ENCODE measurements around the gene CYP24A1.

Gene CYP24A1

GRCh38 chr20:54163402-54163801 lies 10.4 kb downstream of the CYP24A1 start:
- H3K4me1 ChIP-seq (ENCODE audit: insufficient read depth, low read length, severe bottlenecking): no peaks in the 10 kb centered on the region
- no peak for TF ChIP-seq EZH2 (IDR thresholded peaks at IDR 0.05; ENCODE audit: borderline replicate concordance, low read length)
- TF ChIP-seq CTCF (IDR thresholded peaks at IDR 0.05; ENCODE audit: low read length): no peak
- no peak overlapping the region for H3K4me3 ChIP-seq (ENCODE audit: low read depth, low read length, poor library complexity, severe bottlenecking)
- H3K36me3 ChIP-seq (ENCODE audit: insufficient read depth, low read length): no peaks in the 10 kb centered on the region
- H3K9me2 ChIP-seq (ENCODE audit: low read depth, low read length): no peaks in the 10 kb centered on the region
- no peak overlapping the region for H3K27ac ChIP-seq (ENCODE audit: low read depth, low read length, poor library complexity, severe bottlenecking)
- H3K27me3 ChIP-seq (ENCODE audit: insufficient read depth, low read length): no peaks in the 10 kb centered on the region
- no peak overlapping the region for H3K9ac ChIP-seq (ENCODE audit: low read length)
- no peak overlapping the region for H2AFZ ChIP-seq (ENCODE audit: low read length)
- no peaks in the 10 kb centered on the region for H3F3A ChIP-seq (ENCODE audit: insufficient read depth, low read length)
- H3K9me3 ChIP-seq (ENCODE audit: low read length): no peaks in the 10 kb centered on the region
- no peaks in the 10 kb centered on the region for H4K20me1 ChIP-seq (ENCODE audit: insufficient read depth, low read length)
- no peak overlapping the region for H3K4me2 ChIP-seq (ENCODE audit: low read length)
- H3K79me2 ChIP-seq (ENCODE audit: insufficient read depth, low read length): no peaks in the 10 kb centered on the region

DNA sequence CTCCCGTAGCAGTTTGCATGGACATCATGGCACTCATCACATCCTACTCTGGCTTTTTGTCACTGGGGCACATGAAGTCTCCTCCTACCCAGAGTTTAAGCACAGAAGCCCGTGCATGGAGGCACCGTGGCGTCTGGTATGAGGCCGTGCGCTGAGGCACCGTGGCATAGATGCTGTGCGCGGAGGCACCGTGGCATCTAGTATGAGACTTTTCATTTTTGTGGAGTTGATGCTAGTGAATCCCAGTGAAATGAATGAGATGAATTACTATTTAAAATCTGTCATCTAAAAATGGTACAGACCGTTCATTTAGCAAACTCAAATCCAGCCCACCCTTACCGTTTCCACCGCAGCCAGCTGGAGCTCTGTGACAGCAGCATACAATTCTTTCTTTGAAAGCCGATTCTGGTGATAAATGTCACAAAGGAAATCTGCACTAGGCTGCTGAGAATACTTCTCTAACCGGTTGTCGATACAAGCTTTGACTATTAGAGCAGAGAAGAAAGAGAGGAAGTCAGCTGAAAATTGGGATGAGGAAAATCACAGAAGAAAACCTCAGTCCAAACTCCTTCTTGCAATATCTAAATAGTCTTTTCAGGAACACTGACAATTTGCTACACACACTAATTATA lies 11.3 kb downstream of the CYP24A1 start:
- no peaks in the 10 kb centered on the region for H3K4me1 ChIP-seq (ENCODE audit: insufficient read depth, low read length, severe bottlenecking)
- no peaks in the 10 kb centered on the region for H3K36me3 ChIP-seq (ENCODE audit: insufficient read depth, low read length)
- no peak overlapping the region for H3K27ac ChIP-seq (ENCODE audit: low read depth, low read length, poor library complexity, severe bottlenecking)
- H3K27me3 ChIP-seq (ENCODE audit: insufficient read depth, low read length): no peaks in the 10 kb centered on the region
- H3K4me2 ChIP-seq (ENCODE audit: low read length): no peak overlapping the region
- H4K20me1 ChIP-seq (ENCODE audit: insufficient read depth, low read length): no peaks in the 10 kb centered on the region
- no peaks in the 10 kb centered on the region for H3K9me2 ChIP-seq (ENCODE audit: low read depth, low read length)
- H3K4me3 ChIP-seq (ENCODE audit: low read depth, low read length, poor library complexity, severe bottlenecking): no peak overlapping the region
- TF ChIP-seq EZH2 (IDR thresholded peaks at IDR 0.05; ENCODE audit: borderline replicate concordance, low read length) (no peak), CTCF (IDR thresholded peaks at IDR 0.05; ENCODE audit: low read length) (no peak)
- no peak overlapping the region for H2AFZ ChIP-seq (ENCODE audit: low read length)
- no peak overlapping the region for H3K9ac ChIP-seq (ENCODE audit: low read length)
- no peaks in the 10 kb centered on the region for H3K9me3 ChIP-seq (ENCODE audit: low read length)
- no peaks in the 10 kb centered on the region for H3K79me2 ChIP-seq (ENCODE audit: insufficient read depth, low read length)
- no peaks in the 10 kb centered on the region for H3F3A ChIP-seq (ENCODE audit: insufficient read depth, low read length)

DNA sequence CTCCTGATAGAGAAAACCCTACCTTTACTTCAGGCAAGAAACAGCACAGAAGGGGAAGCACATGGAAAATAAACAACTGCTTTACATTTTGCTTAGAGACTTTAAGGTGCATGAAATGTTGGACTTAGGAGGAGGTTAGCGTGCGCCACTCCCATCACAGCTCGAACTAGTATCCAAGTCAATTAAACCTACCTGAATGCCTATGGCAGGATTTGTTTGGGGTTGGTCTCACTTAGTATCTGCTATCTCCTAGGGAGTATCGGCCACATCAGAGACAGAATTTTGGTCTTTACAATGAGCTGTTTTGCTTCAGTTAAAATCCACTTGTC lies 12.0 kb downstream of the CYP24A1 start:
- H3K9me2 ChIP-seq (ENCODE audit: low read depth, low read length): no peaks in the 10 kb centered on the region
- no peaks in the 10 kb centered on the region for H3K79me2 ChIP-seq (ENCODE audit: insufficient read depth, low read length)
- no peak for TF ChIP-seq EZH2 (IDR thresholded peaks at IDR 0.05; ENCODE audit: borderline replicate concordance, low read length)
- no peak for TF ChIP-seq CTCF (IDR thresholded peaks at IDR 0.05; ENCODE audit: low read length)
- no peaks in the 10 kb centered on the region for H3F3A ChIP-seq (ENCODE audit: insufficient read depth, low read length)
- H3K4me2 ChIP-seq (ENCODE audit: low read length): no peak overlapping the region
- H3K4me3 ChIP-seq (ENCODE audit: low read depth, low read length, poor library complexity, severe bottlenecking): no peak overlapping the region
- H2AFZ ChIP-seq (ENCODE audit: low read length): no peak overlapping the region
- H3K4me1 ChIP-seq (ENCODE audit: insufficient read depth, low read length, severe bottlenecking): no peaks in the 10 kb centered on the region
- H3K9me3 ChIP-seq (ENCODE audit: low read length): no peaks in the 10 kb centered on the region
- peaks cover 7% of the 10 kb centered on the region; the same call in 1 of the 2 replicates for H3K27me3 ChIP-seq (ENCODE audit: insufficient read depth, low read length)
- H3K36me3 ChIP-seq (ENCODE audit: insufficient read depth, low read length): no peaks in the 10 kb centered on the region
- no peak overlapping the region for H3K9ac ChIP-seq (ENCODE audit: low read length)
- H3K27ac ChIP-seq (ENCODE audit: low read depth, low read length, poor library complexity, severe bottlenecking): no peak overlapping the region
- no peaks in the 10 kb centered on the region for H4K20me1 ChIP-seq (ENCODE audit: insufficient read depth, low read length)
